ENCODE measurements around the gene MBTPS1. TPM values are rescaled to one million over a fixed set of nuclear protein-coding genes. Genes with fewer than 3 reads are reported as not detected.

Gene MBTPS1
- total RNA-seq, result 58.2 and 65.7 TPM in 2 replicates

- intact Hi-C loops (cut with micrococcal nuclease), result loop anchor here (1.0 to 10.0 kb wide), 13 partner anchors 18 to 908 kb away; partner anchors contain the start of genes DNAAF1, HSBP1, HSDL1 and KIAA0513
Measured at GRCh38 chr16:84116720-84117493, at the start of gene MBTPS1. Gene MBTPS1 (minus strand): TSS chr16:84116942. CDS start chr16:84101783, 15,159 bp downstream.

DNA sequence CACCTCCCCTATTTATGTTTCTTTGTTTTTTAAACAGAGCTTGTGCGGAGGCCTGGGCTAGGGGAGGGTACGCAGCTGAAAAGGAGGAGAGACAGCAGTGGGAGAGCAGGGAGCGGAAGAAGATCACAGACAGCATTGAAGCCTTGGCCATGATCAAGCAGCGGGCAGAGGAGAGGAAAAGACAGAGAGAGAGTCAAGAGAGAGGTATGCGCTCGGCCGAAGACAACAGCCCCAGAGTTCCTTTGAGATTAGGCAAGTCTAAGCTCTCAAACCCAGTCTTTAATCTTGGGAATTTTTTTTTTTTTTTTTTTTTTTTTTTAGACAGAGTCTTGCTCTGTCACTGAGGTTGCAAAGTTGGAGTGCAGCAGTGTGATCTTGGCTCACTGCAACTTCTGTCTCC lies 49.0 kb upstream of the MBTPS1 start:
- intact Hi-C loops (cut with micrococcal nuclease), result no loop called here

DNA sequence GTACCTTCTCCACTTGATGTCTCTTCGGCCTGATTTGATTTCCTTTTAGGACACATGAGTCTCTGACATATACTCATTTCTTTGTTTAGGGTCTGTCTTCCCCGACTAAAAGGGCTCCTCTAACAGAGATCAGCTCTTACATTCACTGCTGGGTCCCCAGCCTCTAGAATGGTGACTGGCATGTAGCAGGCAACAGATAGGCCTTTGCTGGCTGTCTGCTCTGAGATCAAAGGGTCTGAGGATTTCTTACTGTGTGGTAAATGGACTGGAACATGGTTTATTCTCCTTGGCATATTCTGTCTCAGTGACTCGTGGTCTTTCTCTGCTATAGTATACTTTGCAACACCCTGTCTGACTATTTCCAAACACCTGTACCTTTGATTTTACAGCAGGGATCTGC lies 45.1 kb upstream of the MBTPS1 start:
- intact Hi-C loops (cut with micrococcal nuclease), result no loop called here

- intact Hi-C loops (cut with micrococcal nuclease), result no loop called here
Measured at GRCh38 chr16:84161037-84161436, 44.3 kb upstream of the MBTPS1 start.

DNA sequence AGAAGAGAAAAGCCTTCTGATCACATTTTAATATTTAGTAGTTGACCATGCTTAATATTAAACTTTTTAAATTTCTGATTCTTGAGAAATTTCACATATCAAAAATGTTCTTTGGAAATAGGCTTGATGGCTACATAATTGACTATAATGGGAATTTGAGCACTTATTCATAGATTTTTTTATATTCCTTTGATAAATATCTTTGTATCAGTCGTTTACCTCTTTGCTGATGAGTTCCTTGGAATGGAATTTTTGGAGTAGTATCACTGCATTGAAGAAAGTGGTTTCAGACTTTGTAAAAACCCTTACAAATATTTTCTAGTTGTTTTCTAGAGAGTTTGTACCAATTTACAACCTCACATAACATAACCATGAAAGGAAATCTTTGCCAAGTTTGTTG lies 43.1 kb upstream of the MBTPS1 start:
- intact Hi-C loops (cut with micrococcal nuclease), result no loop called here

GRCh38 chr16:84159007-84159406 lies 42.3 kb upstream of the MBTPS1 start:
- intact Hi-C loops (cut with micrococcal nuclease), result no loop called here

- intact Hi-C loops (cut with micrococcal nuclease), result no loop called here
Measured at GRCh38 chr16:84156342-84156784, 39.6 kb upstream of the MBTPS1 start.

GRCh38 chr16:84155771-84156170 lies 39.0 kb upstream of the MBTPS1 start:
- intact Hi-C loops (cut with micrococcal nuclease), result no loop called here

DNA sequence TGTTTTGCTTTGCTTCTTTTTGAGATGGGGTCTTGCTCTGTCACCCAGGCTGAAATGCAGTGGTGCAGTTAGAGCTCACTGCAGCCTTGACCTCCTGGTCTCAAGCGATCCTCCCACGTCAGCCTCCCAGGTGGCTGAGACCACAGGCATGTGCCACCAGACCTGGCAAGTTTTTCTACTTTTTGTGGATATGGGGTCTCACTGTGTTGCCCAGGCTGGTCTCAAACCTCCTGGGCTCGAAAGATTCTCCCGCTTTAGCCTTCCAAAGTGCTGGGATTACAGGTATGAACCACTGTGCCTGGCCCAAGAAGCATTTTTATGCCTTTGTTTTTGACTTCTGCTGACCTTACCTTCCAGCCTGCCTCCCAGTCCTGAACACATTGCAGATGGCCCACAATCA lies 38.5 kb upstream of the MBTPS1 start:
- intact Hi-C loops (cut with micrococcal nuclease), result no loop called here

DNA sequence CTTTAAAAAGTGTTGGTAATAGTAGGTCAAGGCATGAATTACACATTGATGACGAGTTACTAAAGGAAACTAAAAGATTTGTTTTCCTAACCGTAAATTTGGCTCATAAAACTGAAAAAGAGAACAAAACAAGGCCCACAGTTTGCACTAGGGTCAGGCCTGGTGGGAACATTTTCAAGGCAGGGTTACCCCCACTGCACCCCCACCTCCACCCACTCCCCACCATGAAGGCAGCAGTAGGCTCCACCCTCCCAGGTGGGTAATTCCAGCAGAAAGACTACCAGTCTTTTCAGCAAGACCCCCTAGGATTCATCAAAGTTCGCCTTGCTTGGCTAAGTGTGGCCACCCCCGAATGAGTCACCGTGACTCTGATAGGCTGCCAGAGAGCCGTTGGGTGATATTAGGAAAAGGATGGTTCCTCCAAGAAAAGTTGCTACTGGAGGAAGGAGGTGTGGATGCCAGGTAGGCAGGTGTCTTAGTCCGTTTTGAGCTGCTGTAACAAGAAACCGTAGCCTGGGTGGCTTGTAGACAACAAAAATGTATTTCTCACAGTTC lies 37.0 kb upstream of the MBTPS1 start:
- intact Hi-C loops (cut with micrococcal nuclease), result no loop called here

DNA sequence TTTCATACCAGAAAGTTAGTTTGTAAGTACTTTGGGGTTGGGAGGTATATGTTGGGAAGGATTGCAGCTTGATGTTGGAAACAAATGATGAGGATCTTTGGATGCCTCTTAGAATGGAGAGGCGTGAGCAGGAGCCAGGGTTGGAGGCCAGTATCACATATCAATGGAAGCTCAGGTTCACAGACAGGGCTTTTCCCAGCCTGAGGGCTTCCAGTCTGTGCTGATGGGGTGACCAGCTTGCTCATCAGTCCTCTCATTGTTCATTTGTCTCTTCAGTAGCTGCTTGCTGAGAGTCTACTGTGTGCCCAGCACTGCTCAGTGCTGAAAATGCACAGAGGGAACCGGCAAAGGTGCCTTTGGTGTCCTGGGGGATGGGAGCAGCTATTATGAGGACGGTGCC lies 34.2 kb upstream of the MBTPS1 start:
- intact Hi-C loops (cut with micrococcal nuclease), result no loop called here

- intact Hi-C loops (cut with micrococcal nuclease), result loop anchor here (1.0 kb wide), 7 partner anchors 29 to 338 kb away; partner anchors contain the start of genes HSBP1, MBTPS1, OSGIN1 and TAF1C
Measured at GRCh38 chr16:84144859-84145639, 28.3 kb upstream of the MBTPS1 start, which contains the start of the genes DNAAF1 and HSDL1. Gene DNAAF1 (plus strand): TSS chr16:84145308. CDS start chr16:84145441, 133 bp downstream. Gene HSDL1 (minus strand): TSS chr16:84145177. CDS start chr16:84131321, 13,856 bp downstream.

- intact Hi-C loops (cut with micrococcal nuclease), result loop anchor here (1.0 kb wide), 2 partner anchors 56 to 191 kb away; partner anchors contain the start of gene OSGIN1
Measured at GRCh38 chr16:84144209-84144858, 27.6 kb upstream of the MBTPS1 start.

- intact Hi-C loops (cut with micrococcal nuclease), result loop anchor here (1.0 kb wide), 2 partner anchors 55 to 190 kb away; partner anchors contain the start of gene OSGIN1
Measured at GRCh38 chr16:84143784-84144199, 27.1 kb upstream of the MBTPS1 start.

DNA sequence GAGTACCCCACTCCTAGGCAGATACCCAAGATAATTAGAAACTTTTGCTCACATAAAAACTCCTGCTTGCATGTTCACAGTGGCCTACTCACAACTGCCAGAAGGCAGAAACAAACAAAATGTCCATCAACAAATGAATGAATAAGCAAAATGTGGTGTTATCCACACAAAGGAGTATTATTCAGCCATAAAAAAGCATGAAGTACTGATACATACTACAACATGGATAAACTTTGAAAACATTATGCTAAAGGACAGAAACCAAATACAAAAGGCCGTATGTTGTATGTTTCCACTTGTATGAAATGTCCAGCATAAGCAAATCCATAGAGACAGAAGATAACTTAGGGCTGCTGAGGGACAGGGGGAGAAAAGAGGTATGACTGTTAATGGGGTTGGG lies 26.3 kb upstream of the MBTPS1 start:
- intact Hi-C loops (cut with micrococcal nuclease), result no loop called here

DNA sequence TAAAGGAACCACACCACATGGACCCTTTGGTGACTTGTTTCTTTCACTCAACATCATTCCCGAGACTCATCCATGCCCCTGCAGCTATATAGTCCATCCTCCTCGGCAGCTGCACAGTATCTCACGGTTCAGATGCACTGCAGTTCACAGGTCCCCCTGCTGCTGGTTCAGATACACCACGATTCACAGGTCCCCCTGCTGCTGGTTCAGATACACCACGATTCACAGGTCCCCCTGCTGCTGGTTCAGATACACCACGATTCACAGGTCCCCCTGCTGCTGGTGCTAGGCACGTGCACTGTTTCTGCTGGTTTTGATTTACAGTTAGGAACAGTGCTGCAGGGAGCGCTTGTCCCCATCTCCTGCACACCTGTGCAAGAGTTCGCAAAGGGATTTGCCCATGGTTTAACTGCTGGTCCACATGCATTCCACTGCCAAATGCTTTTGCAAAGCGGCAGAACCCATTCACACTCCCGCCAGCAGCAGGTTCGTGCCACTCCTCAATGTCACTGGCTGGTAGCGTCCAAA lies 24.5 kb upstream of the MBTPS1 start:
- intact Hi-C loops (cut with micrococcal nuclease), result no loop called here

- intact Hi-C loops (cut with micrococcal nuclease), result no loop called here
Measured at GRCh38 chr16:84139628-84140258, 23.0 kb upstream of the MBTPS1 start.

DNA sequence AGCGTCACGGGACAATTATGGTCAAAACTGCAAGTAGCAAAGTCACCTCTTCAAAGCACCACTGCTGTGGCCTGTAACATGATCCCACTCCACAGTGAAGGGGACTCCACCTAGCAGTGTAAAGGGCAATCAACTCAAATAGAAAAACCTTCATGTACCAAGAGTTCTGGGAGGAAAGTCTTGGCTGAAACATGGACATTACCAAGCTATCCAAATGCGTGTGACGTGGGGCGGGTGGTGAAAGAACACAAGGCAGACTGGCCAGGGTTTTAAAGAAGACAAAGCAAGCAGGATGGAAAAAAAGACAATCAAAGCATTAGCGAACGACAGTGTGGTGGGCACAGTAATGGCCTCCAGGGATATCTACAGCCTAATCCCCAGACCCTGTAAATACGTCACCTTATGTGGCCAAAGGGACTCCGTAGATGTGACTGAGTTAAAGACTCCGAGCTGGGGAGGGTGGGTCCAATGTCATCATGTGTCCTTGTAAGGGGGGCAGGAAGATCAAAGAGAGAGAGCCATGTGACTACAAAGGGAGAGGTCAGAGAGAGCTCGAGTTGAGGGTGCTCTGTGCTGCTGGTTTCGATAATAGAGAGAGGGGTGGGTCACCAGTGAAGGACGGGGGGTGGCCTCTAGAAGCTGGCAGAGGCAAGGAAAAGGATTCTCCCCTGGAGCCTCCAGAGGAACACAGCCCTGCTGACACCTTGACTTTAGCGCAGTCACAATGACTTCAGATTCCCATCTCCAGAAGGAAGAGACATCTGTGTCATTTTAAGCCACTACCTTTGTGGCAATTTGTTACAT lies 22.3 kb upstream of the MBTPS1 start:
- intact Hi-C loops (cut with micrococcal nuclease), result no loop called here

- intact Hi-C loops (cut with micrococcal nuclease), result no loop called here
Measured at GRCh38 chr16:84138500-84138823, 21.7 kb upstream of the MBTPS1 start.

All from T-helper 1 cell treated with Interleukin-12 subunit alpha and Interleukin-12 subunit beta and Interleukin-4 antibody, amounts not matched to agents 30 ng/mL and 1 ng/mL, for 36 hours (primary cell).